ENCODE results near the gene FNDC11.

DNA sequence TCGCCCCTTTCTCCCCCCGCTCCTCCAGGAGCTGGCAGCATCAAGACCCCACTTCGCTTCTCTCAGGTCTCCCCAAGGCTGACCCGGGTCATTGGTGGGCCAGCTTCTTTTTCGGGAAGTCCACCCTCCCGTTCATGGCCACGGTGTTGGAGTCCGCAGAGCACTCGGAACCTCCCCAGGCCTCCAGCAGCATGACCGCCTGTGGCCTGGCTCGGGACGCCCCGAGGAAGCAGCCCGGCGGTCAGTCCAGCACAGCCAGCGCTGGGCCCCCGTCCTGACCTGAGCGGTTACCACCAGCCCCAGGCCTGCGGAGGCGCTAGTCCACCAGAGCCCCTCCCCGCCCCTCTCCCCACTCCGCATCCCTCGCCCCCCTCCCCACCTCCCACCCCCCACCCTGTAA lies 32.4 kb upstream of the FNDC11 start:
- TF ChIP-seq, protein P1, sequence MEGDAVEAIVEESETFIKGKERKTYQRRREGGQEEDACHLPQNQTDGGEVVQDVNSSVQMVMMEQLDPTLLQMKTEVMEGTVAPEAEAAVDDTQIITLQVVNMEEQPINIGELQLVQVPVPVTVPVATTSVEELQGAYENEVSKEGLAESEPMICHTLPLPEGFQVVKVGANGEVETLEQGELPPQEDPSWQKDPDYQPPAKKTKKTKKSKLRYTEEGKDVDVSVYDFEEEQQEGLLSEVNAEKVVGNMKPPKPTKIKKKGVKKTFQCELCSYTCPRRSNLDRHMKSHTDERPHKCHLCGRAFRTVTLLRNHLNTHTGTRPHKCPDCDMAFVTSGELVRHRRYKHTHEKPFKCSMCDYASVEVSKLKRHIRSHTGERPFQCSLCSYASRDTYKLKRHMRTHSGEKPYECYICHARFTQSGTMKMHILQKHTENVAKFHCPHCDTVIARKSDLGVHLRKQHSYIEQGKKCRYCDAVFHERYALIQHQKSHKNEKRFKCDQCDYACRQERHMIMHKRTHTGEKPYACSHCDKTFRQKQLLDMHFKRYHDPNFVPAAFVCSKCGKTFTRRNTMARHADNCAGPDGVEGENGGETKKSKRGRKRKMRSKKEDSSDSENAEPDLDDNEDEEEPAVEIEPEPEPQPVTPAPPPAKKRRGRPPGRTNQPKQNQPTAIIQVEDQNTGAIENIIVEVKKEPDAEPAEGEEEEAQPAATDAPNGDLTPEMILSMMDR (IDR thresholded peaks at IDR 0.05), result no peak
- no peak for TF ChIP-seq POLR2A (IDR thresholded peaks at IDR 0.05)
